ENCODE results near the gene GSKIP.

DNA sequence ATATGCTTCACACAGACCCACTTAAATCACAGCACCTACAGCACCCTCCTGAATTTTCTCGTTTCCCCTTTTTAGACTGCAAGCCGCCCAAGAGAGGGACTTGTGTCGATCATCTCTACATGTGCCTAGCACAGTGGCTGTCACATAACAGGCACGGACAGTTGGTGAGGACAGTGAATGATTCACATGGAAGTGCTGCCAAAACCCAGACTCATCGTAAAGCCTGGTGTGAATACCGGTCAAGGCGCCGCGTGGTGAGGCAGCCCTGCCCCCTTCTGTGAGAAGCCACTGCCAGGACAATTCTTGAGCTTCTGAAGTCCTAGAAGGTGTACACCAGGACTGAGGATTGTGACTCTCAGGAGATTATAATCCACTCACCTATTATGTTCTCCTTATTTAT lies 44.5 kb upstream of the GSKIP start:
- TF ChIP-seq SMC3 (conservative IDR thresholded peaks at IDR 0.05; ENCODE audit: poor library complexity) (no peak), MXI1 (conservative IDR thresholded peaks at IDR 0.05; ENCODE audit: poor library complexity, severe bottlenecking) (no peak), EZH2 (IDR thresholded peaks at IDR 0.05; ENCODE audit: borderline replicate concordance, insufficient read depth, low read length, poor library complexity, severe bottlenecking) (no peak), EP300 (conservative IDR thresholded peaks at IDR 0.05; ENCODE audit: poor library complexity, severe bottlenecking) (no peak)
- TF ChIP-seq, protein P1, sequence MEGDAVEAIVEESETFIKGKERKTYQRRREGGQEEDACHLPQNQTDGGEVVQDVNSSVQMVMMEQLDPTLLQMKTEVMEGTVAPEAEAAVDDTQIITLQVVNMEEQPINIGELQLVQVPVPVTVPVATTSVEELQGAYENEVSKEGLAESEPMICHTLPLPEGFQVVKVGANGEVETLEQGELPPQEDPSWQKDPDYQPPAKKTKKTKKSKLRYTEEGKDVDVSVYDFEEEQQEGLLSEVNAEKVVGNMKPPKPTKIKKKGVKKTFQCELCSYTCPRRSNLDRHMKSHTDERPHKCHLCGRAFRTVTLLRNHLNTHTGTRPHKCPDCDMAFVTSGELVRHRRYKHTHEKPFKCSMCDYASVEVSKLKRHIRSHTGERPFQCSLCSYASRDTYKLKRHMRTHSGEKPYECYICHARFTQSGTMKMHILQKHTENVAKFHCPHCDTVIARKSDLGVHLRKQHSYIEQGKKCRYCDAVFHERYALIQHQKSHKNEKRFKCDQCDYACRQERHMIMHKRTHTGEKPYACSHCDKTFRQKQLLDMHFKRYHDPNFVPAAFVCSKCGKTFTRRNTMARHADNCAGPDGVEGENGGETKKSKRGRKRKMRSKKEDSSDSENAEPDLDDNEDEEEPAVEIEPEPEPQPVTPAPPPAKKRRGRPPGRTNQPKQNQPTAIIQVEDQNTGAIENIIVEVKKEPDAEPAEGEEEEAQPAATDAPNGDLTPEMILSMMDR (IDR thresholded peaks at IDR 0.05; ENCODE audit: poor library complexity, severe bottlenecking), result no peak

Measured in neural cell (in vitro differentiated cells).